KG1 (cell line): ENCODE measurements around the gene RASAL2.
"Not testable (repeated sequence)": the region's sequence is repeated elsewhere in the genome, so short reads cannot be mapped to it uniquely, and the experiment has no call there.

Experiments
- DNase-seq: peaks from one replicate; lab custom pipeline; 2025; lab: John Stamatoyannopoulos, UW

RASAL2 gene

DNA sequence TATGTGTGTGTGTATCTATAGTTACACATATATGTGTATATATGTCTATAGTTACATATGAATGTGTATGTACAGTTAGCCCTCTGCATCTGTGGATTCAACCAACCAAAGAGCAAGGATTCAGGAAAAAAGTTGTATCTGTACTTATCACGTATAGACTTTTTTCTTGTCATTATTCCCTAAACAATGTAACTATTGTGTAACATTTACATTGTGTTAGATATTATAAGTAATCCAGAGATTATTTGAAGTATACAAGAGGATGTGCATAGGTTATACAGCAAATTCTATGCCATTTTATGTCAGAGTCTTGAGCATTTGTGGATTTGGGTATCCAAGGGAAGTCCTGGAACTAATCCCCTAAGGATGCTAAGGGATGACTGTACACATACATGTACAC is 71.3 kb downstream of the RASAL2 start:
- no peak for DNase-seq

DNA sequence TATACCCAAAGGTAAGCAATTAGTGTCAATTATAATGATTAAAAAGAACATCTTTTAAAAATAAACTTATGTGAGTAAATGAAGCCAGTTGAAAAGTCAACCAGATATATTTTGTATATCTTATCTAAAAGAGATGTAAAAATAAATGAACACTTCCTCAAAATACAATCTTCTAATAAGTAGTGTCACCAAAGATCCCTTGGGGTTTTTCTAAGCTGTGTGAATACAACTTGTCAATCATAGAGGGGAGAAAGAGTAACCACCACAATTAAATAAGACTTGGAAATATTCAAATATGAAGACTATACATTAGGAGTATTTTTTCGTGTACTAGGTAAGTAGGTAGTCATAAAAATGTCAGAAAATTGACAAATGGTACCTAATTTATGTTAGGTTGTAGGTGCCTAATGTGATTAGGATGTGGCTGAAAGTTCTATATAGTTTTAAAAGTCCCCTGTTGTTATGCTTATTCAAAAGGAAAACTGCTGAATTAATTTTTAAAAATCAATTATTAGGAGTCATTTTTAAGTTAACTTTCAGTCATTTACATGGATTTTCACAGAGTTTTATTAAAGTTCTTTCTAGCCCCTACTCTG is 72.6 kb downstream of the RASAL2 start:
- no peak for DNase-seq

DNA sequence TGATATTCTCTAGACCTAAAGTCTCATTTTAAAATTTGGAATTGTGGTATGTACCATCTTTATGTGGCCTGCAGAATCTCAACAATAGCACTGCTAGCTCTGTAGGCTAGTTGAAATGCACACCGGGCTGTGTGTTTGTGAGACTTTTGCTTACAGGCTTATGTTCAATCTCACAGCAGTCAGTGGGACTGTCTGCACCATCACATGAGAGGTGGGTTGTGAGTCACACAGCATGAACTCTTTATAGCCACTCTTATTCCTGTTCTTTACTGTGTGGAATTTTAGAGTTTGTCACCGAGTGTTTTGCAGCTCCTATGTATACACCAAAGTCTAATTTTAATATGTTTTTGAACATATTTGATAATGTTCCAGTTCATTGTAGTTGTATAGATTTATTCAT is 74.6 kb downstream of the RASAL2 start:
- no peak for DNase-seq

DNA sequence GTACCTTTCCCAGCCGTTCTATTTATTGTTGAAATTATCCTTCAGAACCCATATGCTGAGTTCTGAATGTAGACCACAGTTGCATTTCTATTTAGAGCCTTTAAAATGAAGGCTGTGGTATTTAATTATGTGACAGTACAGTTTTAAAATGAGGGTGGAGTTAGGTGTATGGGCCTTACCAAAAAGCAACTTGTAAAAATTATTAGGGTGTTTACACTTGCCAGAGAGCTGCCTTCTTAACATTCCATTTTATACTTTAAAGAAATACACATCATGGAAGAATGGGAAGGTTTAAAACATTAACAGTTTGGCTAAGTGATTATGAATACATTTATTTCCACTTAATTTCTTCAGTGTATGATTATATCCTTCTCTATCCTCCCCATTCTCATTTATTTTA is 75.7 kb downstream of the RASAL2 start:
- DNase-seq: no peak

DNA sequence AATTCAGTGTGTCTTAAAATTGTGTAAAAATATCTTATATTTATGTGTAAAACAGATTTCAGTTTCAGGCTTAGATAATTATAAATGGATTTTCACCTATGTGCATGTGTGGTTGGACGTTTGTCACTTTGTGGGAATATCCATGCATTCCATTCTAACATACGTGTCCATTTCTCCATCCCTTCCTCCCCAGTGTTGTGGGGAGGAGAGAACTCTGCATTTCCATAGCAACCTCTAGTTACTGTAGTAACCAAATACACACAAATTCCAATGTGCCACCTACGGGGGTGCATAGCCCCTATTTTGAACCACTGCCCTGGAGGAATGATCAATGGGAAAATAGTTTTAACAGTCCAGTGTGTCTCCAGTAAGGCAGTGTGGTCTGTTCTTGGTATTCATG is 79.0 kb downstream of the RASAL2 start:
- no peak for DNase-seq

DNA sequence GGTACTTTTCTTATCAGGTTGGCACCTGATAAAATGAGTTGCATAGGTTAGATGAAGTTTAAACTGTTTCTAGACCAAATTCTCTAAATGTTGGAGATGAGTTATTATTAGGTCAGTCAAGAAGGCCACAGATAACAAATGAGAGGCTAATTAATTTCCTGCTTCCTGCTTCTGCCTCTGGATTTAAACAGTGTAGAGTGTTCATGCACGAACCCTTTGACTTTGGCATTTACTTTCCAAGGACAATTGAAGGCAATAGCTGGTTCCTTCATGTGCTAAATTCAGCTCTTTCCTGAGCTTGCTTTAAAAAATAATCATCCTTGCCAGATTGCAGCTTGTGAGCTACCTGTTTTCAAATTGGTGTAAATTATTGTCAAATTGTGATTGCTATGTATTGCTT is 80.6 kb downstream of the RASAL2 start:
- no peak for DNase-seq

DNA sequence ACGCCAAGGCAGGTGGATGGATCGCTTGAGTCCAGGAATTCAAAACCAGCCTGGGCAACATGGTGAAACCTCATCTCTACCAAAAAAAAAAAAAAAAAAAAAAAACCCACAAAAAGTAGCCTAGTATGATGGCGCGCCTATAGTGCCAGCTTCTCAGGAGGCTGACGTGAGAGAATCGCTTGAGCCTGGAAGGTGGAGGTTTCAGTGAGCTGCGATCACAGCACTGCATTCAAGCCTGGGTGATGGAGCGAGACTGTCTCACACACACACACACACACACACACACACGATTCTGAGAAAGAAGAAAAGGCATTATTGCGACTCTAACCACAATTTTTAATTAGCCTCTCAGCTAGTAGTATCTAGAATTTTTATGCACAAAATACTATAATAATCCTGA is 86.5 kb downstream of the RASAL2 start:
- DNase-seq: no peak

DNA sequence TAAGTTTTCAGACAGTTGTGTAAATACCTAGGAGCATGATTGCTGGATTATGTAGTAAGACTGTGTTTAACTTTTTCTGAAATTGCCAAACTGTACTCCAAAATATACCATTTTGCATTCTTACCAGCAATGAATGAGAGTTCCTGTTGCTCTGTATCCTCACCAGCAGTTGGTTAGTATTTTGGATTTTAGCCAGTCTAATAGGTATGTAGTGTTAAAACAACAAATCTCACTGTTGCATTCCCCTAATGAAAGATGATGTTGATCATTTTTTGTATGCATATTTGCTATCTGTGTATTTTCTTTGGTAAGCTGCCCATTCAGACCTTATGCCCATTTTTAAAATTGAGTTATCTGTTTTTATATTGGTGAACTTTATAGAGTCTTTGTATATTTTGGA is 89.9 kb downstream of the RASAL2 start:
- DNase-seq: no peak

DNA sequence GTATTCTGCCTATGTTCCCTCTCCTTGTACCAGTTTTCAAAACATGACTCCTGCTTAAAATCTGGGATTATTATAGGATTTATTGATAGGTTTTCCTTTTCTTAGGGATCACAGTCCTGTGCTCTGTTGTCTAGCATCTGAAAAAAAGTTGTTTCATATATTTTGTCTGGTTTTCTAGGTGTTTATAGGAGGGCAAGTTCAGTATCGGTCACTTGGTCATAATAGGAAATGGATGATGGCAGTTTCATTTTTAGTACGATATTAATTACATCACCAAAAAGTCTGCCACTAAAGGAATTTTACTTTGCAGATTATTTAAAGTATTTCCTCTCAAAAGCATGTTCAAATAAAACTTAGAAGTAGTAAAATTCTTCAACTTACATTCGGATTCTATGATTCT is 94.4 kb downstream of the RASAL2 start:
- no peak for DNase-seq

DNA sequence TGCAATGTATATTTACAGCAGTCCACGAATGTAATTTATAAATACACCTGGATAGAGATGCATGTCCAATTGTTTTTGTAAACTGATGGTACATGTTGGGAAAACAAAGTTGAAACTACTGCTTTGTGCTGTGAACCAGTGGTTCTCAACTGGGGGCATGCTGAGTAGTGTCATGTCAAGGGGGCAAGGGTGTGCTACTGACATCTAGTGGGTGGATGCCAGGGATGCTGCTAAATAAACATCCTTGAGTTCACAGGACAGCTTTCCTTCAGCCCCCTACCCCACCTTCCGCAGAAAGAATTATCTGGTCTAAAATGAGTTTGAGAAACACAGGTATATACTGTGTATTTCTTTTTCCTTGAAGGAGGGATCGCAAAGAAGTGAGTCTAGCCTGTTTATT is 95.9 kb downstream of the RASAL2 start:
- peak; percentile 6 for DNase-seq

DNA sequence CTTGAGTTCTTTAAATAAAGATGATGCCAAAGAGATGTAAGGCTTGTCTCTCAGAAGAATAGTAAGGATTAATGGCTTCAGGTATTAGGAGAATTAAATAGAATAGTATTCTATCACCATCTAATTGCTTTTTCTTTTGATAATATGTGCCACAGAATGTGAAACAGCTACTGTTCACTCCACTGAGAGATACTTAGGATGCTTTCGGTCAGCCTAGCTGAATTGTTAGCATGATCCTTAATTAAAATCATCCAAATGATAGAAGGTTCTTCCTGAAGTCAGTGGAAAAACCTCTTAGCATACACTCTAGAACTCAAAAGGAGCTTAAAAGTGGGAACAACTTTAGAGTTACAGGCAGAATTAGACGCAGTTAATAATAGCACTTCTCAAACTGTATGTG is 97.0 kb downstream of the RASAL2 start:
- DNase-seq: no peak

DNA sequence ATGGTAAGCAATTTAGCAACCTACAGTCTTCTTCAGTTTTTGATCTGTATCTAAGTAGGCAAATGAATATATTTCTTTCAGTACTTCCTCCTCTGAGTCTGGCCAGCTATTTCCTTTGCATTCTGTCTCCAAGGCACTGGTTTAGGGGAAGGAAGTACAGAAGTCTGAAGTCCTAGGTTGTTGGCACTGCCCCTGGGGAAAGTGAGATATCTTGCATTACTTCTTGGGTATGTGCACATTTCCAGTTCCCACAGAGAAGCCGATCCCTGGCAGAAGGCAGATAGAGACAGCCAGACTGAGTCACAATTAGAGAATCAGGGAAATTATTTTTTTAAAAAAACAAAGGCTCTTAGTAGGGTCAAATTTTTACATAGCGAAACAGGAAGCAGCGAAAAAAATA is 98.8 kb downstream of the RASAL2 start:
- peak; percentile 61 for DNase-seq

DNA sequence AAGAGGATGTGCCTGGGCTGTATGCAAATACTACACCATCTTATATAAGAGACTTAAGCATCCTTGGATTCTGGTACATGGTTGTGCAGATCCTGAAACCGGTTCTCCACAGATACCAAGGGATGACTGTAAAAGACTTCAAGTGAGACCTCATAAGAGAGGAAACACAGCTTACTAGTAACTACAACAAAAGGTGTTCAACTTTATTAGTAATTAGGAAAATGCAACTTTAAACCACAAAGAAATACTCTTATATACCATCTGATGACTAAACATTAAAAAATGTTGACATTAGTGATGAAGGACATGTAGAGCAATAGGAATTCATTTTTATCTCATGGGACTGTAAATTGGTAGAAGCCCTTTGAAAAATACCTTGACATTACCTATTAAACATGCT is 102.7 kb downstream of the RASAL2 start:
- no peak for DNase-seq

DNA sequence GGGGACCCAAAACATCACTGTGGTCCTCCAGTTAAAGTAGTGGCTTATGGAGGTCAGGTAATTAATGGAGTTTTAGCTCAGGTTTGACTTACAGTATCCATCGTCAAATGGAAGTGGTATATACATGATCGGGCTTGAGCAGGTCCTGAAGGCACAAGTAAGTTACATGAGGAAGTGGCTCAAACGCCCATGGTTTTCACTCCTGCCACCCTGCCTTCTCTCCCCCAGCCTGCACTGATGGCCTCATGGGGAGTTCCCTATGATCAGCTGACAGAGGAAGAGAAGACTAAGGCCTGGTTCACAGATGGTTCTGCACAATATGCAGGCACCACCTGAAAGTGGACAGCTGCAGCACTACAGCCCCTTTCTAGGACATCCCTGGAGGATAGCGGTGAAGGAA is 108.2 kb downstream of the RASAL2 start:
- not testable (repeated sequence) for DNase-seq

DNA sequence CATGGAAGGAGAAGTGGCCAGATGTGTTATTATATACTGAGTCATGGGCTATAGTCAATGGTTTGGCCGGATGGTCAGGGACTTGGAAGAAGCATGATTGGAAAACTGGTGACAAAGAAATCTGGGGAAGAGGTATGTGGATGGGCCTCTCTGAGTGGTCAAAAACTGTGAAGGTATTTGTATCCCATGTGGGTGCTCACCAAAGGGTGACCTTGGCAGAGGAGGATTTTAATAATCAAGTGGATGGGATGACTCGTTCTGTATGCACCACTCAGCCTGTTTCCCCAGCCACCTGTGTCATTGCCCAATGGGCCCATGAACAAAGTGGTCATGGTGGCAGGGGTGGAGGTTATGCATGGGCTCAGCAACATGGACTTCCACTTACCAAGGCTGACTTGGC is 108.6 kb downstream of the RASAL2 start:
- DNase-seq: not testable (repeated sequence)

DNA sequence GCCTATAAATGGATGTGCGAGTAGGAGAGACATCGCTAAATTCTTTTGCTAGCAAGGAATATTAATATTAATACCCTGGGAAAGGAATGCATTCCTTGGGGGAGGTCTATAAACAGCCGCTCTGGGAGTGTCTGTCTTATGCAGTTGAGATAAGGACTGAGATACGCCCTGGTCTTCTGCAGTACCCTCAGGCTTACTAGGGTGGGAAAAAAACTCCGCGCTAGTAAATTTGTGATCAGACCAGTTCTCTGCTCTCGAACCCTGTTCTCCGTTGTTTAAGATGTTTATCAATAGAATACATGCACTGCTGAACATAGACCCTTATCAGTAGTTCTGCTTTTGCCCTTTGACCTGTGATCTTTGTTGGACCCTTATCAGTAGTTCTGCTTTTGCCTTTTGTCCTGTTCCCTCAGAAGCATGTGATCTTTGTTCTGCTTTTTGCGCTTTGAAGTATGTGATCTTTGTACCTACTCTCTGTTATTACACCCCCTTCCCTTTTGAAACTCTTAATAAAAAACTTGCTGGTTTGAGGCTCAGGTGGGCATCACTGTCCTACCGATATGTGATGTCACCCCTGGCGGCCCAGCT is 114.5 kb downstream of the RASAL2 start:
- not testable (repeated sequence) for DNase-seq

DNA sequence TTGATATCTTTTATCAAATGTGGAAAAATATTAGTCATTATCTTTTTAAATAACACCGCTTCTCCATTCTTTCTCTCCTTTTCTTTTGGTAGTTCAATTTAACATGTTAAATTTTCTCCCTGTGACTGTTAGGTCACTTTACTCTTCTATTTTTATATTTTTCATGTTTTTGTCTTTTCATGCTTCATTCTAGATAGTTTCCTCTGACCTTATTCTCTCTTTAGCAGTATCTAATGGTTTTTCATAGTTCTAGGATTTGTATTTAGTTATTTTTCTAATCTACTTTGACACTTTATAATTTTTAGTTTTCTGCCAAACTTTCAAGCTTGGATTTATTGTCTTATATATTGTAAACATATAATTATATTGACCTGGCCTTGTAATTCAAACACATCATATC is 116.0 kb downstream of the RASAL2 start:
- DNase-seq: no peak

DNA sequence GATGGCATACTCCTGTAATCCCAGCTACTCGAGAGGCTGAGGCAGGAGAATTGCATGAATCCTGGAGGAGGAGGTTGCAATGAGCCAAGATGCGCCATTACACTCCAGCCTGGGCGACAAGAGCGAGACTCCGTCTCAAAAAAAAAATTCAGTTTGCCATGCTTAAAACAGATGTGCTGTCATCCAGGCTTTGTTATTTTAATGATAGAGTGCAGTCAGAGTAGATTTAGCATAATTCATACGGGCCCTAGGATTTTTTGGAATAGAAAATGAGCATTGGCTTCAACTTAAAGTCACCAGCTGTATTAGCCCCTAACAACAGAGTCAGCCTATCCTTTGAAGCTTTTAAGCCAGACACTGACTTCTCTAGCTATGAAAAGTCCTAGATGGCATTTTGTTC is 124.6 kb downstream of the RASAL2 start:
- no peak for DNase-seq

DNA sequence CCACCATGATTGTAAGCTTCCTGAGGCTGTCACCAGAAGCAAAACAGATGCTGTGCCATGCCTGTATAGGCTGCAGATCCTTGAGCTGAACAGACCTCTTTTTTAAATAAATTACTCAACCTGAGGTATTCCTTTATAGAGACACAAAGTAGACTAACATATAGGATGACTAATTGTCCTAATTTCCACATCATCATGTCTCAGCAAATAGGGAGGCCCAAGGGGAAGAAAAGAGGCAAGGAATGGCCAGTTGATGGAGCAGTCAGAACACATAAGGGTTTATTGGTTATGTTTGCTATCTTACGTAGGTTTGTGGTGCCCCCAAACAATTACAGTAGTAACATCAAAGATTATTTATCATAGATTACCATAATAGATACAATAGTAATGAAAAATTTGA is 126.2 kb downstream of the RASAL2 start:
- no peak for DNase-seq

DNA sequence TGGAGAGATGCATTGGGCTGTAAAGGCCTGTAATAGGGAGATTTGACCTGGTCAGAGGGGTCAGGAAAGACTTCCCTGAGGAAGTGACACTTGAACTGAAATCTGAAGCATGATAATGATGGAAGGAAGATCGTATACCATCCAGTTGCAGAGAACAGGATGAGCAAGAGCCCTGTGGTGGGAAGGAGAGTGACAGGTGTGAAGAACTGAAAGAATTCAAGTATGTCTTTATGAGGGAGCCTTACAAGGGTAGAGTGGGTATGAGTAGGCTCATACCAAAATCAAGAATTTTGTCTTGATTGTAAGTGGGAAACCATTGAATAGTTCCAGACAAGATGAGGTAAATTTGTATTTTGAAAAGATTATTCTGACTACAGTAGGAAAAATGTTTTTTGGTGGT is 129.4 kb downstream of the RASAL2 start:
- no peak for DNase-seq

DNA sequence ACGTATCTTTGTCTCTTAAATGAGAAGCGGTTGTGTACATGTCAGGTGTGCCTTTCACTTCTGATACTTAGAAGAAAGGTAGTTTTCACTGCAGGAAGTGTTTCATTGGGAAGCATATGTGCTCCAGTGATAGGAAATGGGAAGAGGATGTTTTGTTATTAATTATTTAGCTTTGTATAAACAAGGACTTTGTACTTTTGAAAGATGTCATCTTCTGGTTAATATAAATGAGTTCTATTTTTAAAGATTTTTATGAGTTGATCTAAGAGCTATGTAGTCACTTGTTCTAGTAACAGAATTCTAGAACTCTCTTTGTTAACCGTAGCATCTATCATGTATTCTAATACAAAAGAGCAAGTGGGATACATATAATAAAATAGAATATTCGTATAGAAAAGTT is 130.5 kb downstream of the RASAL2 start:
- no peak for DNase-seq

DNA sequence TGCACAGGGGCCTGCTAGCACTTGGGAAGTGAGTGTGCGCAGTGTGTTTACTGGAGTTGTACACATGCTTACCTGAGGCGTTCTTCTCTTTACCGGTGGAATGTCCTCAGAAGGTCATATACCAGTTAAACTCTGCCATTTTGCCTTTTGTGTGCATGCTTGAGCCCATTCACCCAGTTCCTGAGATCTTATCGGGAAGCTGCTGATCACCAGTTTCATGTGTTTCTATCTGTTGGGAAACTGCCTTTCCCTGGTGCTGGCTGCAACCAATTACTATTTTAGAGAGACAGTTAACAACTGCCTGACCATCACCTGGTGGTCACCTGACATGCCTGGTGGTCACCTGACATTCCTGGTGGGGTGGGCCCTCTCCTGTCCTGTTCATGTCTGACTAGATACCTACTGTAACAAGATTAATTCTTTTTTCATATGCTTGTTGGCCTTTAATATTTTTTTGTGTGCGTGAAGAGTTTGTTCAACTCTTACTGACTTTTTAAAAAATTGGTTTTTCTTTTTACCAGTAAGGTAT is 137.0 kb downstream of the RASAL2 start:
- DNase-seq: no peak

DNA sequence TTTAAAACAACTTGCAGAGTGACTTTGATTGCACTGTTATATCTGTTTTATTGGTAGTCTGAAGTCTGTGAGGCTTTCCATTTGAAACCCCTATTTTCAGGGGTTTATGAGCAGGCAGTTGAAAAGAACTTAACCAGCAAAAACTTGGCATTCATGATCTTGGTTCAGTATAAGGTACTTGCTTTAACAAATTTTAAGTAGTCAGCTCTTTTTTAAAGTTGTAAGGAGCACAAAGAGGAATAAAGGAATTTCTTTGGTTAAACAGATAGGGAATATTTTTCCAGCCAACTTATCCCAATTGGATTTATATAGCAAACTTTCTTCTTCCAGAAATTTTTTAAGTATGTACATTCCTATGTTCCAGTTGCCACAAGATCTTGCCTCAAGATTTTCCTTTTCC is 138.2 kb downstream of the RASAL2 start:
- no peak for DNase-seq

DNA sequence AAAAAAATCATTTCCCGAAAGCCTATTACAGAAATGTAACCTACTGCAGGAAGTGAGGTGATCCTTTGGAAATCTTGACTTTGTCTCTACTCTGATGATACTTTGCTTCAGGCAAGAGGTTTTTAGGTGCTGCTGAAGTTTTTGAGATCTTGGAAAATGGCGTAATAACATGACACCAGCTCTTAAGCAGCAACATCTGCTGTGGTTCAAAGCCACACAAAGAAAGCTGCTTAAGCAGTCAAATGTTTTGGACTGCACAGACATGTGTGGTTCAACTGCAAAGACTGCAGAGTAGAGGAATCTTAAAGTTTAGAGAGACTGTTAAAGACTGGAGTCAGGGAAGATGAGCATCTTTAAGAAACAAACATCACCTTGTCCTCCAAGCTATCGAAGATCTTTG is 139.0 kb downstream of the RASAL2 start:
- DNase-seq: no peak
